Mucosa of stomach (tissue), 1 donor: Measurements from ENCODE around the gene DDHD1.

Source experiments
- H3K27me3 ChIP-seq: one replicate; pipeline ENCODE4 v1.7.0; 2013; ENCODE audit warnings: mild to moderate bottlenecking, low read length; ENCODE audit not compliant: control insufficient read depth, insufficient read depth
- H3K36me3 ChIP-seq: one replicate; pipeline ENCODE4 v1.7.0; 2013; ENCODE audit warnings: low read length; ENCODE audit not compliant: control insufficient read depth, insufficient read depth
- H3K4me1 ChIP-seq: one replicate; pipeline ENCODE4 v1.7.0; 2013; ENCODE audit warnings: mild to moderate bottlenecking, low read length; ENCODE audit not compliant: control insufficient read depth, insufficient read depth
- H3K4me3 ChIP-seq: one replicate; pipeline ENCODE4 v1.7.0; 2013; ENCODE audit warnings: low read length
- H3K9ac ChIP-seq: one replicate; pipeline ENCODE4 v1.7.0; 2013; ENCODE audit warnings: mild to moderate bottlenecking, low read length, moderate library complexity
- H3K9me3 ChIP-seq: one replicate; pipeline ENCODE4 v1.7.0; 2013; ENCODE audit warnings: mild to moderate bottlenecking, low read length, moderate library complexity; ENCODE audit not compliant: control insufficient read depth
- donor health status: Pancreatic carcinoma.

Gene DDHD1

GRCh38 chr14:52992236-52992870, 160.8 kb downstream of the DDHD1 start:
- Histone ChIP-seq H3K36me3 (no peaks in the 10 kb centered on the region), H3K4me3 (no peak overlapping the region), H3K9ac (no peak overlapping the region), H3K9me3 (no peaks in the 10 kb centered on the region), H3K27me3 (no peaks in the 10 kb centered on the region), H3K4me1 (no peaks in the 10 kb centered on the region)

GRCh38 chr14:52988139-52988538, 165.0 kb downstream of the DDHD1 start:
- H3K4me1 ChIP-seq: no peaks in the 10 kb centered on the region
- no peaks in the 10 kb centered on the region for H3K36me3 ChIP-seq
- H3K4me3 ChIP-seq: no peak overlapping the region
- H3K27me3 ChIP-seq: no peaks in the 10 kb centered on the region
- no peak overlapping the region for H3K9ac ChIP-seq
- no peaks in the 10 kb centered on the region for H3K9me3 ChIP-seq

GRCh38 chr14:52987514-52987913, 165.6 kb downstream of the DDHD1 start:
- Histone ChIP-seq H3K27me3 (no peaks in the 10 kb centered on the region), H3K36me3 (no peaks in the 10 kb centered on the region), H3K4me3 (no peak overlapping the region), H3K4me1 (no peaks in the 10 kb centered on the region), H3K9ac (no peak overlapping the region), H3K9me3 (no peaks in the 10 kb centered on the region)

- no peaks in the 10 kb centered on the region for H3K36me3 ChIP-seq
- H3K9ac ChIP-seq: no peak overlapping the region
- H3K4me1 ChIP-seq: no peaks in the 10 kb centered on the region
- no peak overlapping the region for H3K4me3 ChIP-seq
- no peaks in the 10 kb centered on the region for H3K27me3 ChIP-seq
- no peaks in the 10 kb centered on the region for H3K9me3 ChIP-seq
Measured at GRCh38 chr14:52987042-52987441, 166.1 kb downstream of the DDHD1 start.
